ENCODE results near the gene KLF6. TPM values are rescaled to one million over a fixed set of nuclear protein-coding genes. Genes with fewer than 3 reads are reported as not detected.

Gene KLF6
- total RNA-seq, 2 experiments from 2014 or later = 116 to 120 TPM

DNA sequence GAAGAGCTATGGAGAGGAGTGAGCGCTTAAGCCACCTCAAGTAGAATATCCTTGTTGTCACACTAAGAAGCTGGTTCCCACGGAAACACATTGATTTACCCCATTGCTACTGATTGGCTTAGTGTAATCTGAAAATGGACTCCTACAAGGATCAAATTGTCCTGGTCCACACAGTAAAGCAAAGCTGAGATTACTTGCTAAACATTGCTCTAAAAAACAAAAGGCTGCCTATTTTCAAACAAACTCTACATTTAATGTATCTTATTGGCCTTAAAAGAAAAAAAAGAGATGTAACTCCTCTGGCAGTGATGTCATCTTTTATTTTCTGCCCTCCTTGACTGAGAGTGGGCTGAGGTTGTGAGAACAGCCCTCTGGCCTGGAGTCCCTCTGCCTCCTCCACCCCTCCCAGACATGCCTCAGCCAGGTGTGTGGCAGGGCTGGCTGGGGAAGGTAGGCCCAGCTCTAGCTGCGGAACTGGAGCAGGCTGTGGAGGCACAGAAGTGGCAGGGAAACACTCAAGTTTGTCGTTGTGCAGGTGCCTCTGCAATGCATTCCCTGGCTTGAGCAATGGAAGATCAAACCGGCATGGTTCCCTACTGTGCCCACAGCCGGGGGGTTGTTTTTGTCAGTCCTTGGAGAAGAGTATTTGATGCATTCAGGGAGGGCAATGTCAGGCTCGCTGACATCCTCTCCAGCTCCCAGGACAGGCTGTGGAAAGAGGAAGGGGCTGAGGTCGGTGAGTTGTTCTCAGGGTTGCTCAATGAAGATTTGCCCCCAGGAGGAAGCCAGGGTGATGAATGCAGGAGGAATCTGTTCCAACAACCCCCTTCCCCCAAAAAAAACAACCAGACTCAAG is 9.1 kb downstream of the KLF6 start:
- POLR2A ChIA-PET = interaction anchor here (0.6 to 6.3 kb wide), 15 partner anchors 8 to 307 kb away, joined by 3 to 61 read pairs (median 4); partner anchors contain the start of gene KLF6
- ATAC-seq = peak; percentile 45
- CTCF ChIA-PET = interaction anchor here (1.2 to 1.6 kb wide), 4 partner anchors 11 to 18 kb away, joined by 3 to 6 read pairs (median 4); no protein-coding TSS in a partner anchor
- Mint-ChIP-seq H3K4me3 (peak overlapping the region; percentile 37), H3K27ac (peak overlapping the region; percentile 81), H3K36me3 (ENCODE audit: low read depth) (peaks cover 59% of the 10 kb centered on the region), H3K27me3 (no peaks in the 10 kb centered on the region), H3K4me1 (ENCODE audit: low read depth) (peaks cover 60% of the 10 kb centered on the region), H3K9me3 (no peaks in the 10 kb centered on the region)
- TF ChIP-seq, protein P1, sequence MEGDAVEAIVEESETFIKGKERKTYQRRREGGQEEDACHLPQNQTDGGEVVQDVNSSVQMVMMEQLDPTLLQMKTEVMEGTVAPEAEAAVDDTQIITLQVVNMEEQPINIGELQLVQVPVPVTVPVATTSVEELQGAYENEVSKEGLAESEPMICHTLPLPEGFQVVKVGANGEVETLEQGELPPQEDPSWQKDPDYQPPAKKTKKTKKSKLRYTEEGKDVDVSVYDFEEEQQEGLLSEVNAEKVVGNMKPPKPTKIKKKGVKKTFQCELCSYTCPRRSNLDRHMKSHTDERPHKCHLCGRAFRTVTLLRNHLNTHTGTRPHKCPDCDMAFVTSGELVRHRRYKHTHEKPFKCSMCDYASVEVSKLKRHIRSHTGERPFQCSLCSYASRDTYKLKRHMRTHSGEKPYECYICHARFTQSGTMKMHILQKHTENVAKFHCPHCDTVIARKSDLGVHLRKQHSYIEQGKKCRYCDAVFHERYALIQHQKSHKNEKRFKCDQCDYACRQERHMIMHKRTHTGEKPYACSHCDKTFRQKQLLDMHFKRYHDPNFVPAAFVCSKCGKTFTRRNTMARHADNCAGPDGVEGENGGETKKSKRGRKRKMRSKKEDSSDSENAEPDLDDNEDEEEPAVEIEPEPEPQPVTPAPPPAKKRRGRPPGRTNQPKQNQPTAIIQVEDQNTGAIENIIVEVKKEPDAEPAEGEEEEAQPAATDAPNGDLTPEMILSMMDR (IDR thresholded peaks at IDR 0.05) = no peak
- intact Hi-C loops (cut with micrococcal nuclease) = loop anchor here (5.0 kb wide), 1 partner anchor 109 kb away; no protein-coding TSS in a partner anchor
- no peak for DNase-seq

DNA sequence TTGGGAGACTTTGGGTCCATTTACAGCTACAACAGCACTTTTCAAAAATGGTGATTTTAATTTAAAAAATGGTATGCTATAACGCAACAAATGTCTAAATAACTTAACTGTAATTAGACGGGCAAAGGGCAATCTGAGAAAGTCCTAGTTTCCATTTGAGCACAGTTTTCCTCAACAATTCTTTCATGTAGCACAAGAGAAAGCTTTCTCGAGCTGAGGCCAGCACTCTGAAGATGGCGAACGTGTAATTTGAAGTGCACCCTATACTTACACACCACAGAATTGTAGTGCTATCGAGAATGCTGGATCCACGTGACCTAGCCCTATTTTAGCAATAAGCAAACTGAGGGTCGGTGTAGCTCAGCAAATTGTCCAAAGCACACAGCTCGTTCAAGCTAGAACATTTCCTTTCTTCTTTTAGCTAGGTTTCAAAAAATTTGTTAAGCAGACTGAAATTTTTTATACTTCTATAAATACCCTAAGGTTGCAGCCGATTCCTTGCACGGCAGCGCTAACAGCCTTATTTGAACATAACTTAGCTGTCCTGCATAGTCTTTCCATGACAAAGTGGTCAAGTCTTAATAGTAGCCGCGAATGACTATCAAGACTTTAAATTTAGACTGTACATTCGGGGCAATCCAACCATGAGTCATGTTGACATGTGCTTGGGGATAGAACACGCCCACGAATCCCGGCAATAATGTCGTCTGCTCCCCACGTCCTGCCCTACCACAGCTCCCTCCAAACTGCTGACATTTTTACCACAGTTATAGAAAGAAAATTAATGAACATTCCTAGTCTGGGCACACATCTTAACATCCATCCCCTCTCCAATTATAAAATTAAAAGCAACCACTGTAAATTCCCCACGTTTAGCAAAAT is 10.0 kb downstream of the KLF6 start:
- H3K9me3 Mint-ChIP-seq = no peaks in the 10 kb centered on the region
- H3K36me3 Mint-ChIP-seq (ENCODE audit: low read depth) = peaks cover 51% of the 10 kb centered on the region
- no peak overlapping the region for H3K4me3 Mint-ChIP-seq
- H3K4me1 Mint-ChIP-seq (ENCODE audit: low read depth) = peaks cover 52% of the 10 kb centered on the region
- intact Hi-C loops (cut with micrococcal nuclease) = loop anchor here (5.0 kb wide), 1 partner anchor 108 kb away; no protein-coding TSS in a partner anchor
- DNase-seq (no peak), ATAC-seq (peak; percentile 7)
- TF ChIP-seq, protein P1 (IDR thresholded peaks at IDR 0.05) = no peak
- CTCF ChIA-PET = interaction anchor here (1.2 to 1.6 kb wide), 6 partner anchors 10 to 40 kb away, joined by 3 to 6 read pairs (median 4); partner anchors contain the start of gene KLF6
- H3K27ac Mint-ChIP-seq = peak overlapping the region; percentile 81
- POLR2A ChIA-PET = interaction anchor here (0.9 to 6.3 kb wide), 11 partner anchors 9 to 355 kb away, joined by 3 to 61 read pairs (median 4); partner anchors contain the start of gene KLF6
- H3K27me3 Mint-ChIP-seq = no peaks in the 10 kb centered on the region

DNA sequence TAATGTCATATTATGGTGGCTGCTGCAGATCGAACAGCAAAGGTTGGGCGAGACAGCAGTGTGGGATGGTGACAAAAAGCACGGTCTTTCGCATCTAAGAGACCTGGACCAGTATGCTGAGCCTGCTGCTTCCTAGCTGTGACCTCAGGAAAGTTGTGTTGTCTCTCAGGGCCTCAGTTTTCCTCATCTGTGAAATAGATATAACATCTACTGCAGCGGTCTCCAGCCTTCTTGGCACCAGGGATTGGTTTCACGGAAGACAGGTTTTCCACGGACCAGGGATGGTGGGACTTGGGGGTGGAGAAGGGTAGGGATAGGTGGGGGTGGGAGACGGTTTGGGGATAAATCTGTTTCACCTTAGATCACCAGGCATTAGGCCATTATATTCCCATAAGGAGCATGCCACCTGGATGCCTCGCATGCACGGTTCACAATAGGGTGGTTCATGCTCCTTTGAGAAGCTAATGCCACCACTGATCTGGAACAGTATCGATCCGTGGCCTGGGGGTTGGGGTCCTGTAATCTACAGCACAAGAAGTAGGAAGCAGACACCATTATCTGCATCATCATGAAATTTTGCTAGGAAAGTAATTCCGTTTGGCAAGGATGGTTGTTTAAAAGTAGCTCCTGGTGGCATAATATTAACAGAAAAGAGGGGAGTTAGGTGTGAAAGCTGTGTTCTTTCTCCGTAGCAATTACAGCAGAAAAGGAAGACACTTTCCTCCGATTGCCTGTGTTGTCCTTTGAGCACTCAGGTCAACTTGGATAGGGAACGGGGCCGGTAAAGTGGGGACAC is 10.8 kb downstream of the KLF6 start:
- Mint-ChIP-seq H3K27ac (no peak overlapping the region), H3K27me3 (no peaks in the 10 kb centered on the region), H3K4me3 (no peak overlapping the region), H3K9me3 (no peaks in the 10 kb centered on the region), H3K4me1 (ENCODE audit: low read depth) (peaks cover 45% of the 10 kb centered on the region), H3K36me3 (ENCODE audit: low read depth) (peaks cover 42% of the 10 kb centered on the region)
- ATAC-seq = no peak
- no peak for DNase-seq
- TF ChIP-seq, protein P1 (IDR thresholded peaks at IDR 0.05) = no peak
- CTCF ChIA-PET = interaction anchor here (1.2 to 1.6 kb wide), 6 partner anchors 9 to 39 kb away, joined by 3 to 6 read pairs (median 4); partner anchors contain the start of gene KLF6
- intact Hi-C loops (cut with micrococcal nuclease) = no loop called here
- POLR2A ChIA-PET = interaction anchor here (1.3 to 6.3 kb wide), 6 partner anchors 10 to 354 kb away, joined by 3 to 61 read pairs (median 29); partner anchors contain the start of gene KLF6

DNA sequence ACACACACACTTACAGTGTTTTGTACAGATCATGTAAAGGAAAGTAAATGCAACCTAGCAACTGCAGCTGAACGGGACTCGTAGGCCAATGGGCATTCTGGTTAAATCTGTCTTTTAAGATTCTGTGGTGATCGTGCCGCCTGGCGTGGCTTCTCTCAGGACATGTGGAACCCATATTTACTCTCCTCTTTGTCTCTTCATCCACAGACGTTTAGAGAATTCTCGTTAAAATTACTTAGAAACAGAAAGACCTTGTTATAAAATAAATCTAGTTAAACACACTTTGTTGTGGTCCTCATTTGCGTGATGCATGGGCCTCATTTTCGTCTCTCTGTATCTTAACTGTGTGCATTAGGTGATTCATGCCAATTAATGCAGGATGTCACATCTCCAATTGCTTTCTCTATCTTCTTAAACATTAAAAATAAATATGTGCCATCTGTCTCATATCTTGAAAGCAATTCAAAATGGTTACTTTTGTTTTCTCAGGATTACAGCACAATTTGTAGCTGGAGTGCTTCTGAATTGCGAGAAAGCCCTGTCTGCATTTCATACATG is 11.5 kb downstream of the KLF6 start:
- Mint-ChIP-seq H3K4me1 (ENCODE audit: low read depth) (peaks cover 39% of the 10 kb centered on the region), H3K27me3 (no peaks in the 10 kb centered on the region), H3K9me3 (no peaks in the 10 kb centered on the region), H3K4me3 (no peak overlapping the region), H3K27ac (no peak overlapping the region), H3K36me3 (ENCODE audit: low read depth) (peaks cover 35% of the 10 kb centered on the region)
- CTCF ChIA-PET = interaction anchor here (1.2 kb wide), 1 partner anchor 19 kb away, joined by 3 read pairs; no protein-coding TSS in a partner anchor
- ATAC-seq (no peak), DNase-seq (no peak)
- POLR2A ChIA-PET = interaction anchor here (1.4 to 6.3 kb wide), 4 partner anchors 10 to 353 kb away, joined by 3 to 61 read pairs (median 51); partner anchors contain the start of gene KLF6
- intact Hi-C loops (cut with micrococcal nuclease) = no loop called here
- TF ChIP-seq, protein P1 (IDR thresholded peaks at IDR 0.05) = no peak
